Measurements from ENCODE around the gene SFXN5.

SFXN5 gene

GRCh38 chr2:72901426-72901825 is 170.1 kb downstream of the SFXN5 start:
- Histone ChIP-seq H3K4me1 (ENCODE audit: insufficient read depth, poor library complexity, severe bottlenecking) (no peaks in the 10 kb centered on the region), H3K36me3 (ENCODE audit: low read depth) (no peaks in the 10 kb centered on the region), H3K27me3 (ENCODE audit: insufficient read depth, poor library complexity, severe bottlenecking) (peaks cover 36% of the 10 kb centered on the region), H3K27ac (ENCODE audit: poor library complexity, severe bottlenecking) (no peak overlapping the region), H3K9me3 (ENCODE audit: severe bottlenecking) (no peaks in the 10 kb centered on the region), H3K4me3 (ENCODE audit: severe bottlenecking) (no peak overlapping the region)
- TF ChIP-seq CTCF (IDR thresholded peaks at IDR 0.05; ENCODE audit: poor library complexity, severe bottlenecking): no peak
- ATAC-seq (ENCODE audit: low read depth) (no peak), DNase-seq (ENCODE audit: low spot score) (no peak)

GRCh38 chr2:72900191-72900825 is 171.2 kb downstream of the SFXN5 start:
- no peak for ATAC-seq (ENCODE audit: low read depth)

GRCh38 chr2:72898585-72898906 is 173.0 kb downstream of the SFXN5 start:
- peaks cover 12% of the 10 kb centered on the region for H3K27me3 ChIP-seq (ENCODE audit: insufficient read depth, poor library complexity, severe bottlenecking)
- no peak overlapping the region for H3K4me3 ChIP-seq (ENCODE audit: severe bottlenecking)
- no peaks in the 10 kb centered on the region for H3K9me3 ChIP-seq (ENCODE audit: severe bottlenecking)
- H3K4me1 ChIP-seq (ENCODE audit: insufficient read depth, poor library complexity, severe bottlenecking): peaks cover 5% of the 10 kb centered on the region
- no peak for DNase-seq (ENCODE audit: low spot score)
- no peak for TF ChIP-seq CTCF (IDR thresholded peaks at IDR 0.05; ENCODE audit: poor library complexity, severe bottlenecking)
- no peak overlapping the region for H3K27ac ChIP-seq (ENCODE audit: poor library complexity, severe bottlenecking)
- no peak for ATAC-seq (ENCODE audit: low read depth)
- H3K36me3 ChIP-seq (ENCODE audit: low read depth): no peaks in the 10 kb centered on the region

More at GRCh38 chr2:72900191-72900825, 171.2 kb downstream of the SFXN5 start:
- no peak for DNase-seq (ENCODE audit: low spot score)
- no peak for TF ChIP-seq CTCF (IDR thresholded peaks at IDR 0.05; ENCODE audit: poor library complexity, severe bottlenecking)
- H3K4me3 ChIP-seq (ENCODE audit: severe bottlenecking): no peak overlapping the region
- no peaks in the 10 kb centered on the region for H3K36me3 ChIP-seq (ENCODE audit: low read depth)
- H3K27ac ChIP-seq (ENCODE audit: poor library complexity, severe bottlenecking): no peak overlapping the region
- peaks cover 29% of the 10 kb centered on the region for H3K27me3 ChIP-seq (ENCODE audit: insufficient read depth, poor library complexity, severe bottlenecking)
- H3K4me1 ChIP-seq (ENCODE audit: insufficient read depth, poor library complexity, severe bottlenecking): no peaks in the 10 kb centered on the region
- no peaks in the 10 kb centered on the region for H3K9me3 ChIP-seq (ENCODE audit: severe bottlenecking)

GRCh38 chr2:72897785-72898584 is 173.5 kb downstream of the SFXN5 start:
- no peak overlapping the region for H3K27ac ChIP-seq (ENCODE audit: poor library complexity, severe bottlenecking)
- no peaks in the 10 kb centered on the region for H3K36me3 ChIP-seq (ENCODE audit: low read depth)
- H3K4me3 ChIP-seq (ENCODE audit: severe bottlenecking): no peak overlapping the region
- H3K9me3 ChIP-seq (ENCODE audit: severe bottlenecking): no peaks in the 10 kb centered on the region
- peaks cover 9% of the 10 kb centered on the region for H3K27me3 ChIP-seq (ENCODE audit: insufficient read depth, poor library complexity, severe bottlenecking)
- peaks cover 5% of the 10 kb centered on the region for H3K4me1 ChIP-seq (ENCODE audit: insufficient read depth, poor library complexity, severe bottlenecking)
- no peak for TF ChIP-seq CTCF (IDR thresholded peaks at IDR 0.05; ENCODE audit: poor library complexity, severe bottlenecking)
- ATAC-seq (ENCODE audit: low read depth) (no peak), DNase-seq (ENCODE audit: low spot score) (no peak)

- no peak for TF ChIP-seq CTCF (IDR thresholded peaks at IDR 0.05; ENCODE audit: poor library complexity, severe bottlenecking)
- H3K36me3 ChIP-seq (ENCODE audit: low read depth): no peaks in the 10 kb centered on the region
- ATAC-seq (ENCODE audit: low read depth): no peak
Measured at GRCh38 chr2:72896446-72896845, 175.1 kb downstream of the SFXN5 start.

More at GRCh38 chr2:72896446-72896845, 175.1 kb downstream of the SFXN5 start:
- H3K4me1 ChIP-seq (ENCODE audit: insufficient read depth, poor library complexity, severe bottlenecking): peaks cover 5% of the 10 kb centered on the region
- no peak for DNase-seq (ENCODE audit: low spot score)
- H3K4me3 ChIP-seq (ENCODE audit: severe bottlenecking): no peak overlapping the region
- no peak overlapping the region for H3K27ac ChIP-seq (ENCODE audit: poor library complexity, severe bottlenecking)
- no peaks in the 10 kb centered on the region for H3K9me3 ChIP-seq (ENCODE audit: severe bottlenecking)
- peaks cover 6% of the 10 kb centered on the region for H3K27me3 ChIP-seq (ENCODE audit: insufficient read depth, poor library complexity, severe bottlenecking)
